HG02981 (cell line): Measurements from ENCODE around the gene NETO1.

ENCODE experiments used
- ATAC-seq: cut with Tn5 transposase; IDR thresholded peaks from one replicate; pipeline ENCODE4 v1.9.1; 2021; ENCODE audit warnings: mild to moderate bottlenecking, moderate library complexity; ENCODE audit not compliant: unreplicated experiment

The NETO1 gene

DNA sequence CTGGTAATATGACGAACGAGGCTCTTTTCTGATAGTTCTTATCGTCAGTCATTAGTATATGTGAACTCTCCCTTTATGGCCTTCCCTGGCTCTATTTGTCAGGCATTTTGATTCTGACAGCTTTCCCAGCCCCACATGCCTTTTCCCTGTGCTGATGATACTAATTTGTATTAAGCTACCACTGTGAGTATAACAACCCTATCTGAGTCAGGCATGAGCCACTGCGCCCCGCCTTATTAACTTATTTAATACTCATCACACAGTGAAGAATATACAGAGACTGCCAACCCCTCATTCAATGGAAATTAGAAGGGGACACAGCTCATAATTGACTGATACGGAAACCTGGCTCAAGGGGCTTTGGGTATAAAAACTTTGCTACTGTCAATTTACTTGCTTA, 140.0 kb downstream of the NETO1 start:
- ATAC-seq, result no peak

DNA sequence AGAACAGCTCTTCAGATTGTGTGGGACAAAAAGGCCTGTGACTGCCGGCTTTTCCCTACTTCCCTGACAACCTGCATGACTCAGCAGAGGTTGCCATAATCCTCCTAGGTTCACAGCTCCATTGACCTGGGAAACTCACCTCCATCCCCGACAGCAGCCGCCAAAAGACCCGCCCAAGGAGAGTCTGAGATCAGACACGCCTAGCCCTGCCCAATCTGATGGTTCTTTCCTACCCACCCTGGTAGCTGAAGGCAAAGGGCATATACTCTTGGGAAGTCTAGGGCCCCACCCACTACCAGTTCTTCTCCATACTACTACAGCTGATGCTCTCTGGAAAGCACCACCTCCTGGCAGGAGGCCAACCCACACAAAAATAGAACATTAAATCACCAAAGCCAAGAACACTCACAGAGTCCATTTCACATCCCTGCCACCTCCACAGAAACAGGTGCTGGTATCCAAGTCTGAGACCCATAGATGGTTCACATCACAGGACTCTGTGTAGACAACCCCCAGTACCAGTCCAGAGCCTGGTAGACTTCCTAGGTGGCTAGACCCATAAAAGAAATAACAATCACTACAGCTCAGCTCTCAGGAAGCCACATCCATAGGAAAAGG, 140.6 kb downstream of the NETO1 start:
- ATAC-seq, result no peak

- no peak for ATAC-seq
Observed at GRCh38 chr18:72726201-72726600, 141.6 kb downstream of the NETO1 start.

DNA sequence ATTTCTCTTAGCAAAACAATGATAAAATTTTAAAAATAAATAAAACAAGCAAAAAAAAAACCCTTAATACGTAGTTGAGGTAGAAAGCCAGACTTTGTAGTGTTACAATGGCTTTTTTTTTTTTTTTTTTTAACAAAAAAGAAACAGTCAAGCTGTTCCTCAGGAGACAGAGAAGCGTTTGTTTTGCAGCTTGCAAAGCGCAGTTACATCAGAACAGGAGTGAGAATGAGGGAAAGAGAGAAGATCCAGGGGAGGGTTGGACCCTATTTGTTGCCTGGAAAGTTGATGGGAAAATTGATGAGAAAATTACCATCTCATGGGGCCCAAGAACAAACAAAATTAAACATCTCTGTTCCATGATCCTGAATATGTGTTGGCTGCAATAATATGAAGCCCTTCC, 146.5 kb downstream of the NETO1 start:
- ATAC-seq, result no peak

GRCh38 chr18:72720116-72720515, 147.7 kb downstream of the NETO1 start:
- no peak for ATAC-seq

GRCh38 chr18:72704202-72704601, 163.6 kb downstream of the NETO1 start:
- ATAC-seq, result no peak

DNA sequence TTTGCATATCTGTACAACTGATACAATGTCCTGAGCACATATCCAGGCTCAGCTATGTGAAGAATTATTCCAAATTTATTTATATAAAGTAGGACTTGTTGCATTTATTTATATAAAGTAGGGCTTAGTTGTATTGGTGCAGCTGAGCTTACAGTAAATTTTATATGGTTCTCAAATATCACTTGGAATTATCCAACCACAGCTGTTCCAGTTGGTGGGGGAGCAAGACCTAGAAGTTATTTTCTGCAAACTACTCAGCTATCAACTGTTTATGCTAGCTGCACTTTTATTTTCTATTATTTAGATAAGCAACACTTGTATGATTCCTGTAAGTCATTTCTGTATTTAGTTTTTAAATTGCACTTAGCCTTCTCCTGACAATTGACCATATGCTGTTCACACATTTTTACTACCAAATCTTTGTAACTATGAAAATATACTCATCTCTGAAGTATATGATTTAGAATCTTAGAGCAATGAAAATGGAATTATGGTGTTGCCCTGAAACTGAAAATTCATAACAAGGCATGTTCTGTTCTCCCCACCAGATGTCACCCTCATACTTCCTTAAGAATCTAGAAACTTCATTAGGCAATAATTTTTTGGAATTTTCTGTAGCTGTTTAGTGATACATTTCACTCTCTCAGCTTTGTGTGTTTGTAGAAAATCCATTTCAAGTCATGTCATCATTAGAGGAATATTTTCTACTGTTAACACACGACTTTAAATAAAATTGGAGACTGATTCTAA, 166.7 kb downstream of the NETO1 start:
- no peak for ATAC-seq

DNA sequence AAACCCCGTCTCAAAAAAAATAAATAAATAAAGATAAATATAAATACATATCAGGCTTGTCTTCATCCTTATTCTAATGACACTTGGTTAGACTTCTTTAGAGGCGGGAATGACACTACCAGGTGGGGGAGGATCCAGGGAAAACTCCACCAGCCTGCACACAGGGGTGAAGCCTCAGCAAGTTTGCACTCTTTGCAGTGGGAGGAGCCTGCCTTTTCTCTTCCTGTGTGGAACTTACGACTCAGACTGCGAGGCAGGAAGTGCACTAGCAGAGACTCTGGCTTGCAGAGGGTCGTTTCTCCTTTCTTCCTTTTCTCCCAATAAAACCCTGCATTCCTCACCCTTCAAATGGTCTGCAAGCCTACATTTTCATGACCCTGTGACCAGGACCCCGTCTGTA, 170.1 kb downstream of the NETO1 start:
- no peak for ATAC-seq

DNA sequence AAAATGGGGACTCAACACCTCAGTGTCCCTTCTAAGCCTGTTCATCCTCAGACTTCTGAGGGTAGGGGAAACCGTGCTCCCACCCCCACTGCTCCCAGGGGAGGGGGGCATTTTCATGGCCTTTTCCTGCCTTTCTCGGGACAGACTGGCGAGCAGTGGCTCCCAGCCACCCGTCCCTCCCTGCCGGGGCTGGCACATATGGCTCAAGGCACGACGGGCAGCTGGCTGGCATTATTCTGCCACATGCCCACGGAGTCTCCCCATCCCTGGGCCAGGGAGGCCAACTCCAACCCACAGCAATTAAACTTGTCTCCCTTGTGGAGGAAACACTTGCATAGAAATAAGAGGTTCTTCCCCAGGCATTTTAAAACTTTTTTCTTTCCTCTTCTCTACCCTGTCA, 175.2 kb downstream of the NETO1 start:
- no peak for ATAC-seq
